HEK293 (cell line): ENCODE data around the gene C1QTNF1.

Experiments used
- CTCF ChIP-seq: fragments of 450-650 bp; formaldehyde crosslinking; IDR thresholded peaks from 2 replicates; pipeline ENCODE4 v1.5.1; 2016; ENCODE audit warnings: missing biosample characterization, missing genetic modification characterization
- GLIS2 ChIP-seq: fragments of 450-650 bp; formaldehyde crosslinking; IDR thresholded peaks from 2 replicates; pipeline ENCODE4 v1.5.1; 2016; ENCODE audit warnings: missing biosample characterization, missing genetic modification characterization
- PRDM1 ChIP-seq: fragments of 450-650 bp; formaldehyde crosslinking; IDR thresholded peaks from 2 replicates; pipeline ENCODE4; 2016; ENCODE audit warnings: missing biosample characterization, missing genetic modification characterization
- SP3 ChIP-seq: fragments of 450-650 bp; formaldehyde crosslinking; IDR thresholded peaks from 2 replicates; pipeline ENCODE4 v1.5.1; 2016; ENCODE audit warnings: missing biosample characterization, missing genetic modification characterization
- SP7 ChIP-seq: fragments of 450-650 bp; formaldehyde crosslinking; IDR thresholded peaks from 2 replicates; pipeline ENCODE4 v1.5.1; 2016; ENCODE audit warnings: missing biosample characterization, missing genetic modification characterization
- ZBTB20 ChIP-seq: fragments of 450-650 bp; formaldehyde crosslinking; IDR thresholded peaks from 2 replicates; pipeline ENCODE4 v1.5.1; 2016; ENCODE audit warnings: missing biosample characterization, missing genetic modification characterization
- ZFHX2 ChIP-seq: fragments of 450-650 bp; formaldehyde crosslinking; conservative IDR thresholded peaks from 2 replicates; pipeline ENCODE4 v1.5.1; 2016; ENCODE audit warnings: missing biosample characterization, missing genetic modification characterization
- ZFP3 ChIP-seq: fragments of 450-650 bp; formaldehyde crosslinking; IDR thresholded peaks from 2 replicates; pipeline ENCODE4 v1.5.1; 2016; ENCODE audit warnings: low read depth, missing biosample characterization, missing genetic modification characterization
- ZNF221 ChIP-seq: fragments of 450-650 bp; formaldehyde crosslinking; IDR thresholded peaks from 2 replicates; pipeline ENCODE4 v1.5.1; 2017; ENCODE audit warnings: missing biosample characterization, missing genetic modification characterization, borderline replicate concordance
- ZNF274 ChIP-seq, 2 experiments: fragments of 200-500 bp in 1 of 2; fragments of 450-650 bp in 1 of 2; sonication (Bioruptor generic) in 1 of 2; formaldehyde crosslinking in 1 of 2; IDR thresholded peaks; 2 replicates each; pipeline versions ENCODE4 v1.5.1 to v1.6.1; 2014 to 2016; ENCODE audit warnings: borderline replicate concordance in 1 of 2, inconsistent platforms in 1 of 2, low read length in 1 of 2, missing biosample characterization in 1 of 2, missing genetic modification characterization in 1 of 2
- ZNF394 ChIP-seq: fragments of 450-650 bp; formaldehyde crosslinking; IDR thresholded peaks from 2 replicates; pipeline ENCODE4 v1.5.1; 2016; ENCODE audit warnings: missing biosample characterization, missing genetic modification characterization, mild to moderate bottlenecking, moderate library complexity, borderline replicate concordance
- ZNF549 ChIP-seq: fragments of 450-650 bp; IDR thresholded peaks from 2 replicates; pipeline ENCODE4 v1.5.1; 2018; ENCODE audit warnings: missing biosample characterization, missing genetic modification characterization, mild to moderate bottlenecking, inconsistent platforms, moderate library complexity
- ZNF623 ChIP-seq: fragments of 450-650 bp; formaldehyde crosslinking; IDR thresholded peaks from 2 replicates; pipeline ENCODE4 v1.5.1; 2016; ENCODE audit warnings: missing biosample characterization, missing genetic modification characterization
- ZNF658 ChIP-seq: fragments of 450-650 bp; formaldehyde crosslinking; IDR thresholded peaks from 2 replicates; pipeline ENCODE4; 2016; ENCODE audit warnings: missing biosample characterization, missing genetic modification characterization
- ZNF660 ChIP-seq: fragments of 450-650 bp; IDR thresholded peaks from 2 replicates; pipeline ENCODE4 v1.5.1; 2018; ENCODE audit warnings: missing biosample characterization, mild to moderate bottlenecking, missing genetic modification characterization
- ZNF664 ChIP-seq: fragments of 450-650 bp; formaldehyde crosslinking; IDR thresholded peaks from 2 replicates; pipeline ENCODE4 v1.5.1; 2016; ENCODE audit warnings: missing biosample characterization, missing genetic modification characterization
- ZNF791 ChIP-seq: fragments of 450-650 bp; formaldehyde crosslinking; IDR thresholded peaks from 2 replicates; pipeline ENCODE4 v1.5.1; 2016; ENCODE audit warnings: missing biosample characterization, missing genetic modification characterization
- ZNF792 ChIP-seq: fragments of 450-650 bp; formaldehyde crosslinking; IDR thresholded peaks from 2 replicates; pipeline ENCODE4 v1.5.1; 2016; ENCODE audit warnings: missing biosample characterization, missing genetic modification characterization
- ZNF843 ChIP-seq: fragments of 450-650 bp; formaldehyde crosslinking; IDR thresholded peaks from 2 replicates; pipeline ENCODE4 v1.5.1; 2016; ENCODE audit warnings: missing biosample characterization, missing genetic modification characterization
- ZXDB ChIP-seq: fragments of 450-650 bp; formaldehyde crosslinking; IDR thresholded peaks from 2 replicates; pipeline ENCODE4 v1.5.1; 2016; ENCODE audit warnings: missing biosample characterization, missing genetic modification characterization
- TF ChIP-seq, protein P1 (sequence below): fragments of 450-650 bp; formaldehyde crosslinking; IDR thresholded peaks from 2 replicates; pipeline ENCODE4 v1.5.1; 2016; ENCODE audit warnings: missing biosample characterization, missing genetic modification characterization, borderline replicate concordance
- TF ChIP-seq, protein P2 (sequence below): fragments of 450-650 bp; formaldehyde crosslinking; IDR thresholded peaks from 2 replicates; pipeline ENCODE4 v1.5.1; 2016; ENCODE audit warnings: missing biosample characterization, missing genetic modification characterization
- TF ChIP-seq, protein P3 (sequence below): fragments of 450-650 bp; formaldehyde crosslinking; IDR thresholded peaks from 2 replicates; pipeline ENCODE4 v1.5.1; 2016; ENCODE audit warnings: missing biosample characterization, missing genetic modification characterization

The C1QTNF1 gene

GRCh38 chr17:79074649-79075445 is 50.9 kb downstream of the C1QTNF1 start, which contains the start of gene ENGASE (continued):
- TF ChIP-seq ZNF658 (tag by site-specific recombination) (no peak), ZNF791 (tag by site-specific recombination) (no peak), ZXDB (no peak), SP3 (peak; percentile 23; the same call in 1 of the 2 replicates), ZNF221 (tag by site-specific recombination) (no peak), ZNF660 (tag by site-specific recombination) (peak; percentile 64; the same call in 1 of the 2 replicates), GLIS2 (0 out of 2 replicates have a peak, but pooled peaks have one; percentile 13), ZFHX2 (tag by site-specific recombination) (no peak), CTCF (tag by site-specific recombination) (no peak), ZNF792 (tag by site-specific recombination) (no peak), ZNF664 (no peak), ZNF623 (tag by site-specific recombination) (no peak), PRDM1 (tag by site-specific recombination) (no peak), ZFP3 (no peak), SP7 (tag by site-specific recombination) (no peak), ZNF394 (tag by site-specific recombination) (no peak), ZNF843 (tag by site-specific recombination) (no peak), ZNF274 (IDR thresholded peaks at IDR 0.05; ENCODE audit: low read length) (no peak), ZNF274 (tag by site-specific recombination; IDR thresholded peaks at IDR 0.05; ENCODE audit: borderline replicate concordance) (no peak), ZBTB20 (tag by site-specific recombination) (peak; percentile 15; the same call in 1 of the 2 replicates), ZNF549 (tag by site-specific recombination) (no peak)
- TF ChIP-seq, protein P1, sequence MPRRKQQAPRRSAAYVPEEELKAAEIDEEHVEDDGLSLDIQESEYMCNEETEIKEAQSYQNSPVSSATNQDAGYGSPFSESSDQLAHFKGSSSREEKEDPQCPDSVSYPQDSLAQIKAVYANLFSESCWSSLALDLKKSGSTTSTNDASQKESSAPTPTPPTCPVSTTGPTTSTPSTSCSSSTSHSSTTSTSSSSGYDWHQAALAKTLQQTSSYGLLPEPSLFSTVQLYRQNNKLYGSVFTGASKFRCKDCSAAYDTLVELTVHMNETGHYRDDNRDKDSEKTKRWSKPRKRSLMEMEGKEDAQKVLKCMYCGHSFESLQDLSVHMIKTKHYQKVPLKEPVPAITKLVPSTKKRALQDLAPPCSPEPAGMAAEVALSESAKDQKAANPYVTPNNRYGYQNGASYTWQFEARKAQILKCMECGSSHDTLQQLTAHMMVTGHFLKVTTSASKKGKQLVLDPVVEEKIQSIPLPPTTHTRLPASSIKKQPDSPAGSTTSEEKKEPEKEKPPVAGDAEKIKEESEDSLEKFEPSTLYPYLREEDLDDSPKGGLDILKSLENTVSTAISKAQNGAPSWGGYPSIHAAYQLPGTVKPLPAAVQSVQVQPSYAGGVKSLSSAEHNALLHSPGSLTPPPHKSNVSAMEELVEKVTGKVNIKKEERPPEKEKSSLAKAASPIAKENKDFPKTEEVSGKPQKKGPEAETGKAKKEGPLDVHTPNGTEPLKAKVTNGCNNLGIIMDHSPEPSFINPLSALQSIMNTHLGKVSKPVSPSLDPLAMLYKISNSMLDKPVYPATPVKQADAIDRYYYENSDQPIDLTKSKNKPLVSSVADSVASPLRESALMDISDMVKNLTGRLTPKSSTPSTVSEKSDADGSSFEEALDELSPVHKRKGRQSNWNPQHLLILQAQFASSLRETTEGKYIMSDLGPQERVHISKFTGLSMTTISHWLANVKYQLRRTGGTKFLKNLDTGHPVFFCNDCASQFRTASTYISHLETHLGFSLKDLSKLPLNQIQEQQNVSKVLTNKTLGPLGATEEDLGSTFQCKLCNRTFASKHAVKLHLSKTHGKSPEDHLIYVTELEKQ (tag by site-specific recombination): no peak
- TF ChIP-seq, protein P2, sequence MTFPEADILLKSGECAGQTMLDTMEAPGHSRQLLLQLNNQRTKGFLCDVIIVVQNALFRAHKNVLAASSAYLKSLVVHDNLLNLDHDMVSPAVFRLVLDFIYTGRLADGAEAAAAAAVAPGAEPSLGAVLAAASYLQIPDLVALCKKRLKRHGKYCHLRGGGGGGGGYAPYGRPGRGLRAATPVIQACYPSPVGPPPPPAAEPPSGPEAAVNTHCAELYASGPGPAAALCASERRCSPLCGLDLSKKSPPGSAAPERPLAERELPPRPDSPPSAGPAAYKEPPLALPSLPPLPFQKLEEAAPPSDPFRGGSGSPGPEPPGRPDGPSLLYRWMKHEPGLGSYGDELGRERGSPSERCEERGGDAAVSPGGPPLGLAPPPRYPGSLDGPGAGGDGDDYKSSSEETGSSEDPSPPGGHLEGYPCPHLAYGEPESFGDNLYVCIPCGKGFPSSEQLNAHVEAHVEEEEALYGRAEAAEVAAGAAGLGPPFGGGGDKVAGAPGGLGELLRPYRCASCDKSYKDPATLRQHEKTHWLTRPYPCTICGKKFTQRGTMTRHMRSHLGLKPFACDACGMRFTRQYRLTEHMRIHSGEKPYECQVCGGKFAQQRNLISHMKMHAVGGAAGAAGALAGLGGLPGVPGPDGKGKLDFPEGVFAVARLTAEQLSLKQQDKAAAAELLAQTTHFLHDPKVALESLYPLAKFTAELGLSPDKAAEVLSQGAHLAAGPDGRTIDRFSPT (tag by site-specific recombination): no peak
- TF ChIP-seq, protein P3, sequence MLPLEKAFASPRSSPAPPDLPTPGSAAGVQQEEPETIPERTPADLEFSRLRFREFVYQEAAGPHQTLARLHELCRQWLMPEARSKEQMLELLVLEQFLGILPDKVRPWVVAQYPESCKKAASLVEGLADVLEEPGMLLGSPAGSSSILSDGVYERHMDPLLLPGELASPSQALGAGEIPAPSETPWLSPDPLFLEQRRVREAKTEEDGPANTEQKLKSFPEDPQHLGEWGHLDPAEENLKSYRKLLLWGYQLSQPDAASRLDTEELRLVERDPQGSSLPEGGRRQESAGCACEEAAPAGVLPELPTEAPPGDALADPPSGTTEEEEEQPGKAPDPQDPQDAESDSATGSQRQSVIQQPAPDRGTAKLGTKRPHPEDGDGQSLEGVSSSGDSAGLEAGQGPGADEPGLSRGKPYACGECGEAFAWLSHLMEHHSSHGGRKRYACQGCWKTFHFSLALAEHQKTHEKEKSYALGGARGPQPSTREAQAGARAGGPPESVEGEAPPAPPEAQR (tag by site-specific recombination): no peak
